HCT116 (cell line): Measurements from ENCODE around the gene ASPG. TPM values are rescaled to one million over a fixed set of nuclear protein-coding genes. Genes with fewer than 3 reads are reported as not detected.

Experiments
- ATAC-seq: fragments of 200-7000 bp; cut with Tn5 transposase; 2 replicates; pipeline ENCODE4 v1.9.1; 2020; ENCODE audit warnings: mild to moderate bottlenecking, moderate library complexity
- BruUV-seq: library from RNA; stranded (reverse); fragments of 400-500 nt; replicated peaks from 2 replicates; lab custom pipeline; 2021; lab: Mats Ljungman, UMichigan
- CTCF ChIA-PET: fragments of 300-600 bp; sonication (Branson Sonifier 250); formaldehyde crosslinking; loops from one replicate; lab custom pipeline; 2021; ENCODE audit warnings: antibody characterized with exemption; lab: Charles Lee
- POLR2A ChIA-PET: fragments of 300-600, 350-600 bp; sonication (Branson Sonifier 250); formaldehyde crosslinking; loops from one replicate; lab custom pipeline; 2021; ENCODE audit warnings: antibody characterized with exemption; lab: Charles Lee
- RAD21 ChIA-PET, 2 experiments: fragments of 300-600 bp; sonication (Branson Sonifier 250); formaldehyde crosslinking; loops; one replicate each; lab custom pipeline; 2023; ENCODE audit warnings: low total read pairs in 2 of 2; ENCODE audit not compliant: uncharacterized antibody in 2 of 2, unreplicated experiment in 2 of 2, low non-redundant PET in 1 of 2; lab: Charles Lee
- DNase-seq: peaks from one replicate; pipeline ENCODE4 v3.0.0-alpha.2; 2010; ENCODE audit warnings: low read depth, low spot score
- H2AFZ ChIP-seq: fragments of 200-600 bp; shearing (Covaris generic), sonication (generic); 2 replicates; pipeline ENCODE4 v1.6.1; 2017; ENCODE audit warnings: low read depth, mixed run types, mixed read lengths, antibody characterized with exemption, low read length; ENCODE audit not compliant: poor library complexity, severe bottlenecking
- H3K27ac ChIP-seq: 2 replicates; pipeline ENCODE4 v1.5.1; 2012; ENCODE audit warnings: low read depth, low read length
- H3K27me3 ChIP-seq: fragments of 200-600 bp; sonication (generic); 2 replicates; pipeline ENCODE4 v1.6.1; 2016; ENCODE audit warnings: mixed run types, low read length, mixed read lengths; ENCODE audit not compliant: insufficient read depth
- H3K36me3 ChIP-seq, 2 experiments: fragments of 200-500 bp in 1 of 2; fragments of 200-600 bp in 1 of 2; sonication (Bioruptor generic) in 1 of 2; sonication (generic) in 1 of 2; 2 replicates each; pipeline versions ENCODE4 v1.5.1 to v1.6.1; 2014 to 2016; ENCODE audit warnings: low read length in 2 of 2, inconsistent platforms in 1 of 2, mixed read lengths in 1 of 2, mixed run types in 1 of 2; ENCODE audit not compliant: insufficient read depth in 2 of 2, control insufficient read depth in 1 of 2
- H3K4me1 ChIP-seq, 2 experiments: fragments of 200-600 bp in 1 of 2; sonication (generic) in 1 of 2; 2 replicates each; pipeline versions ENCODE4 v1.5.1 to v1.6.1; 2012 to 2017; ENCODE audit warnings: low read length in 2 of 2, inconsistent platforms in 1 of 2, mild to moderate bottlenecking in 1 of 2, mixed read lengths in 1 of 2, mixed run types in 1 of 2, moderate library complexity in 1 of 2; ENCODE audit not compliant: insufficient read depth in 2 of 2, control insufficient read depth in 1 of 2
- H3K4me2 ChIP-seq: fragments of 200-600 bp; sonication (generic); 2 replicates; pipeline ENCODE4 v1.6.1; 2017; ENCODE audit warnings: mixed run types, low read length, mixed read lengths
- H3K4me3 ChIP-seq, 2 experiments: fragments of 200-600 bp in 1 of 2; sonication (generic) in 1 of 2; replicated peaks in 1 of 2; 2 replicates each; pipeline ENCODE4 v1.5.1; 2011 to 2016; ENCODE audit warnings: low read length in 2 of 2, control low read depth in 1 of 2, low read depth in 1 of 2, mild to moderate bottlenecking in 1 of 2, mixed read lengths in 1 of 2, mixed run types in 1 of 2
- H3K79me2 ChIP-seq: fragments of 200-600 bp; sonication (generic); 2 replicates; pipeline ENCODE4 v1.6.1; 2017; ENCODE audit warnings: mild to moderate bottlenecking, mixed run types, low read length, moderate library complexity, mixed read lengths; ENCODE audit not compliant: insufficient read depth
- H3K9ac ChIP-seq: fragments of 200-600 bp; sonication (generic); 2 replicates; pipeline ENCODE4 v1.6.1; 2016; ENCODE audit warnings: low read length, mixed read lengths
- H3K9me2 ChIP-seq: fragments of 200-600 bp; sonication (generic), shearing (Covaris generic); 2 replicates; pipeline ENCODE4 v1.6.1; 2017; ENCODE audit warnings: mixed run types, mild to moderate bottlenecking, moderate library complexity; ENCODE audit not compliant: insufficient read depth
- H3K9me3 ChIP-seq, 2 experiments: fragments of 200-500 bp in 1 of 2; fragments of 200-600 bp in 1 of 2; sonication (Bioruptor generic) in 1 of 2; sonication (generic) in 1 of 2; 2 replicates each; pipeline ENCODE4 v1.6.1; 2014 to 2017; ENCODE audit warnings: low read length in 2 of 2, mixed read lengths in 2 of 2, inconsistent platforms in 1 of 2, low read depth in 1 of 2, mild to moderate bottlenecking in 1 of 2, mixed run types in 1 of 2, moderate library complexity in 1 of 2; ENCODE audit not compliant: control insufficient read depth in 1 of 2, insufficient read depth in 1 of 2
- H4K20me1 ChIP-seq: fragments of 200-600 bp; sonication (generic), shearing (Covaris generic); 2 replicates; pipeline ENCODE4 v1.6.1; 2017; ENCODE audit warnings: mixed run types, mild to moderate bottlenecking, moderate library complexity; ENCODE audit not compliant: insufficient read depth
- CTCF ChIP-seq, 3 experiments: fragments of 200-600 bp in 1 of 3; sonication (generic) in 1 of 3; IDR thresholded peaks in 2 of 3; conservative IDR thresholded peaks in 1 of 3; 2 replicates each; pipeline ENCODE4 v1.5.1; 2012 to 2017; ENCODE audit warnings: low read depth in 2 of 3, low read length in 2 of 3, antibody characterized with exemption in 1 of 3, borderline replicate concordance in 1 of 3, control low read depth in 1 of 3, mild to moderate bottlenecking in 1 of 3, mixed read lengths in 1 of 3, mixed run types in 1 of 3, moderate library complexity in 1 of 3; ENCODE audit not compliant: insufficient read depth in 1 of 3
- EGR1 ChIP-seq: IDR thresholded peaks from 2 replicates; pipeline ENCODE4 v1.6.1; 2012; ENCODE audit warnings: low read depth
- ELF1 ChIP-seq: IDR thresholded peaks from 2 replicates; pipeline ENCODE4 v1.6.1; 2012; ENCODE audit warnings: low read depth, borderline replicate concordance
- POLR2AphosphoS5 ChIP-seq: IDR thresholded peaks from 2 replicates; pipeline ENCODE4 v1.6.1; 2011; ENCODE audit warnings: mild to moderate bottlenecking, low read depth, low read length, moderate library complexity
- TCF7L2 ChIP-seq: IDR thresholded peaks from 2 replicates; pipeline ENCODE4 v1.7.0; 2011; ENCODE audit warnings: borderline replicate concordance, inconsistent platforms; ENCODE audit not compliant: insufficient read depth, insufficient read length; ENCODE audit errors: extremely low read depth
- YY1 ChIP-seq: IDR thresholded peaks from 2 replicates; pipeline ENCODE4 v1.6.1; 2011; ENCODE audit warnings: low read length, low read depth, moderate library complexity, mild to moderate bottlenecking; ENCODE audit not compliant: insufficient replicate concordance; ENCODE audit errors: extremely low read depth
- ZFX ChIP-seq: fragments of 450-650 bp; IDR thresholded peaks from 2 replicates; pipeline ENCODE4 v1.6.1; 2017
- intact Hi-C: fragments of 100-400 bp; cut with micrococcal nuclease; formaldehyde crosslinking; loops from 2 replicates; pipeline ENCODE4 v1.10.0; 2022
- total RNA-seq: library from RNA; stranded (reverse); gene quantifications from one replicate; pipeline ENCODE4 v1.2.1, GENCODE V29; 2021; ENCODE audit not compliant: unreplicated experiment

The ASPG gene
- total RNA-seq, 1 experiment from 2014 or later = not detected

- POLR2A ChIA-PET = no interaction called here
- DNase-seq (no peak), ATAC-seq (no peak; the same call in 1 of the 2 replicates)
- Histone ChIP-seq H2AFZ (no peak overlapping the region), H3K79me2 (no peaks in the 10 kb centered on the region), H3K27me3 (no peaks in the 10 kb centered on the region), H3K9me2 (no peaks in the 10 kb centered on the region), H3K9ac (peak overlapping the region; percentile 82), H3K36me3 (no peaks in the 10 kb centered on the region), H3K4me2 (peak overlapping the region; percentile 92), H3K9me3 (no peaks in the 10 kb centered on the region), H4K20me1 (no peaks in the 10 kb centered on the region), H3K4me3 (peak overlapping the region; percentile 48 to 82), H3K27ac (peak overlapping the region; percentile 81), H3K4me1 (peaks cover 24 to 68% of the 10 kb centered on the region in 2 experiments; a peak in 3 of 4 replicates)
- intact Hi-C loops = no loop called here
- no TSS peak for BruUV-seq
- CTCF ChIA-PET = interaction anchor here (1.0 to 2.2 kb wide), 4 partner anchors 13 to 31 kb away, joined by 3 to 8 read pairs (median 4); no protein-coding TSS in a partner anchor
- RAD21 ChIA-PET = no interaction called here
- no peak for TF ChIP-seq POLR2AphosphoS5
Observed at GRCh38 chr14:104115691-104116287, 30.3 kb downstream of the ASPG start.

- RAD21 ChIA-PET = no interaction called here
- no peaks in the 10 kb centered on the region for H4K20me1 ChIP-seq
- DNase-seq = no peak
- peaks cover 24 to 63% of the 10 kb centered on the region in 2 experiments; a peak in 3 of 4 replicates for H3K4me1 ChIP-seq
- peak overlapping the region; percentile 81 for H3K27ac ChIP-seq
- H2AFZ ChIP-seq = no peak overlapping the region
- intact Hi-C loops = no loop called here
- POLR2A ChIA-PET = no interaction called here
- peak overlapping the region; percentile 48 to 82 for H3K4me3 ChIP-seq
- ATAC-seq = peak; percentile 46
- H3K9me2 ChIP-seq = no peaks in the 10 kb centered on the region
- no peaks in the 10 kb centered on the region for H3K36me3 ChIP-seq
- peak overlapping the region; percentile 92 for H3K4me2 ChIP-seq
- peak overlapping the region; percentile 82 for H3K9ac ChIP-seq
- no peaks in the 10 kb centered on the region for H3K27me3 ChIP-seq
- no TSS peak for BruUV-seq
- CTCF ChIA-PET = interaction anchor here (1.0 to 2.2 kb wide), 5 partner anchors 10 to 31 kb away, joined by 3 to 8 read pairs (median 3); no protein-coding TSS in a partner anchor
- TF ChIP-seq ZFX (no peak), TCF7L2 (peak; percentile 75), EGR1 (no peak), YY1 (peak; percentile 58), CTCF (IDR thresholded peaks at IDR 0.05 in 2 of 3, conservative IDR thresholded peaks at IDR 0.05 in 1 of 3; ENCODE audit: borderline replicate concordance in 1 of 3, insufficient read depth in 1 of 3, low read depth in 2 of 3, low read length in 2 of 3) (no peak), ELF1 (no peak), POLR2AphosphoS5 (peak; percentile 15; the same call in 1 of the 2 replicates)
- no peaks in the 10 kb centered on the region for H3K79me2 ChIP-seq
- no peaks in the 10 kb centered on the region for H3K9me3 ChIP-seq
Observed at GRCh38 chr14:104116288-104116755, 30.8 kb downstream of the ASPG start.
